Ishikawa (cell line): Measurements from ENCODE around the gene KCNQ1.

Source experiments
- CEBPB ChIP-seq: IDR thresholded peaks from 2 replicates; pipeline ENCODE4 v1.6.1; 2012
- CREB1 ChIP-seq: IDR thresholded peaks from 2 replicates; pipeline ENCODE4 v1.6.1; 2012; ENCODE audit warnings: low read depth
- EGR1 ChIP-seq: IDR thresholded peaks from 2 replicates; pipeline ENCODE4 v1.6.1; 2012
- EP300 ChIP-seq: IDR thresholded peaks from 2 replicates; pipeline ENCODE4 v1.6.1; 2012; ENCODE audit warnings: borderline replicate concordance
- FOXM1 ChIP-seq: IDR thresholded peaks from 2 replicates; pipeline ENCODE4 v1.6.1; 2012; ENCODE audit warnings: low read depth, borderline replicate concordance
- NFIC ChIP-seq: IDR thresholded peaks from 2 replicates; pipeline ENCODE4 v1.6.1; 2012
- RAD21 ChIP-seq: IDR thresholded peaks from 2 replicates; pipeline ENCODE4 v1.6.1; 2012; ENCODE audit warnings: low read depth
- TAF1 ChIP-seq: IDR thresholded peaks from 2 replicates; pipeline ENCODE4 v1.6.1; 2012; ENCODE audit warnings: low read depth, mild to moderate bottlenecking
- TCF12 ChIP-seq: IDR thresholded peaks from 2 replicates; pipeline ENCODE4 v1.6.1; 2012; ENCODE audit warnings: low read depth
- TEAD4 ChIP-seq: IDR thresholded peaks from 2 replicates; pipeline ENCODE4 v1.6.1; 2012
- YY1 ChIP-seq: IDR thresholded peaks from 2 replicates; pipeline ENCODE4 v1.6.1; 2012; ENCODE audit warnings: low read depth
- ZBTB7A ChIP-seq: IDR thresholded peaks from 2 replicates; pipeline ENCODE4 v1.6.1; 2012; ENCODE audit warnings: low read depth
- TF ChIP-seq, protein P1 (sequence below): IDR thresholded peaks from 2 replicates; pipeline ENCODE4 v1.6.1; 2012; ENCODE audit warnings: low read depth, mild to moderate bottlenecking
- TF ChIP-seq, protein P2 (sequence below): IDR thresholded peaks from 2 replicates; pipeline ENCODE4 v1.6.1; 2012

DNA sequence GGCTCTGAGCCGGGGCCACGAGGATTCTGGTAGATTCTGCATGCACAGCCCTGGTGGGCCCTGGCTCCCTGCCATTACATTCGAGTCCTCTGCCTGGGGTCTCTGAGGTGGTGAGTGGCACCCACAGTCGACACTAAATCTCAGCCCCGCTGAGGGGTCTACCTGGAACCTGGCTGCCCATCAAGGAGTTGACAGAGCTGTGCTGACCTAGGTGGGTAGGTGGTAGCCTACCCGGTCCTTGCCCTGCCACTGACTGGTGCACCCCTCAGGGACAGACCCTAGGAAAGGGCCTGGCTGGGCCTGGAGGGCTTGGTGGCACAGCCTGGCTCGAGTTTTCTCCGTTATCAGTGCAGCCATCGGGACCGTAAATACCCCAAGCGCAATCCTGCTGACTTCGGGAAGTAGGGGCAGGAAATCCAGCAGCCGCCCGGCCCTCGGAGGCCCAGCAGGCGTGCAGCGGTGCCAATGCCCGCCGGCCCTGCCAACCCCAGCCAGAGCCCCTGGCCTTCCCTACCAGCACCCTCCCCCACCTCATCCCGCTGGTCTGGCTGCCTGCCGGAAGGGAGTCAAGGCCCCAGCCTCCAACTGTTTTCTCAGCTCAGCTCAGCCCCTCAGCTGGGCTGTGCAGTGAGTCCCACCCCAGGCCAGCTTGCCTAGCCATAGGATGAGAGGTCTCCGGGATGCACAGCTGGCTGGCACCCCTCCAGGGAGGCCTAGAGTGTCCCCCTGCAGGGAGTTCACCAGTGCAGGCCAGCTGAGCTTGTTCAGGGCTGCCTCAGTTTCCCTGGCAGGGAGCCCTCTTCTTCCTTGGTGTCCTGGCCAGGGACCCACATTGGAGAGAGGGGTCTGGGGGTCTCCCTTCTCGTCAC is 335.4 kb downstream of the KCNQ1 start:
- no peak for TF ChIP-seq TEAD4
- TF ChIP-seq, protein P1, sequence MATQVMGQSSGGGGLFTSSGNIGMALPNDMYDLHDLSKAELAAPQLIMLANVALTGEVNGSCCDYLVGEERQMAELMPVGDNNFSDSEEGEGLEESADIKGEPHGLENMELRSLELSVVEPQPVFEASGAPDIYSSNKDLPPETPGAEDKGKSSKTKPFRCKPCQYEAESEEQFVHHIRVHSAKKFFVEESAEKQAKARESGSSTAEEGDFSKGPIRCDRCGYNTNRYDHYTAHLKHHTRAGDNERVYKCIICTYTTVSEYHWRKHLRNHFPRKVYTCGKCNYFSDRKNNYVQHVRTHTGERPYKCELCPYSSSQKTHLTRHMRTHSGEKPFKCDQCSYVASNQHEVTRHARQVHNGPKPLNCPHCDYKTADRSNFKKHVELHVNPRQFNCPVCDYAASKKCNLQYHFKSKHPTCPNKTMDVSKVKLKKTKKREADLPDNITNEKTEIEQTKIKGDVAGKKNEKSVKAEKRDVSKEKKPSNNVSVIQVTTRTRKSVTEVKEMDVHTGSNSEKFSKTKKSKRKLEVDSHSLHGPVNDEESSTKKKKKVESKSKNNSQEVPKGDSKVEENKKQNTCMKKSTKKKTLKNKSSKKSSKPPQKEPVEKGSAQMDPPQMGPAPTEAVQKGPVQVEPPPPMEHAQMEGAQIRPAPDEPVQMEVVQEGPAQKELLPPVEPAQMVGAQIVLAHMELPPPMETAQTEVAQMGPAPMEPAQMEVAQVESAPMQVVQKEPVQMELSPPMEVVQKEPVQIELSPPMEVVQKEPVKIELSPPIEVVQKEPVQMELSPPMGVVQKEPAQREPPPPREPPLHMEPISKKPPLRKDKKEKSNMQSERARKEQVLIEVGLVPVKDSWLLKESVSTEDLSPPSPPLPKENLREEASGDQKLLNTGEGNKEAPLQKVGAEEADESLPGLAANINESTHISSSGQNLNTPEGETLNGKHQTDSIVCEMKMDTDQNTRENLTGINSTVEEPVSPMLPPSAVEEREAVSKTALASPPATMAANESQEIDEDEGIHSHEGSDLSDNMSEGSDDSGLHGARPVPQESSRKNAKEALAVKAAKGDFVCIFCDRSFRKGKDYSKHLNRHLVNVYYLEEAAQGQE: no peak
- no peak for TF ChIP-seq CREB1
- TF ChIP-seq EP300: no peak
- no peak for TF ChIP-seq RAD21
- TF ChIP-seq CEBPB: no peak
- no peak for TF ChIP-seq EGR1
- no peak for TF ChIP-seq NFIC
- no peak for TF ChIP-seq YY1
- TF ChIP-seq TCF12: no peak
- TF ChIP-seq, protein P2, sequence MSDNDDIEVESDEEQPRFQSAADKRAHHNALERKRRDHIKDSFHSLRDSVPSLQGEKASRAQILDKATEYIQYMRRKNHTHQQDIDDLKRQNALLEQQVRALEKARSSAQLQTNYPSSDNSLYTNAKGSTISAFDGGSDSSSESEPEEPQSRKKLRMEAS: no peak
- TF ChIP-seq ZBTB7A: no peak
- no peak for TF ChIP-seq FOXM1
- no peak for TF ChIP-seq TAF1
